Nephron progenitor cell (in vitro differentiated cells): Measurements from ENCODE around the gene RMI2.

ENCODE experiments used
- DNase-seq: peaks from one replicate; pipeline ENCODE4 v3.0.0; 2021
- H3K27ac Mint-ChIP-seq: 2 replicates; pipeline ENCODE4 v1.8.0; 2021; ENCODE audit warnings: mild to moderate bottlenecking, moderate library complexity, mixed read lengths
- H3K27me3 Mint-ChIP-seq: 2 replicates; pipeline ENCODE4 v1.8.0; 2021; ENCODE audit warnings: mild to moderate bottlenecking, low read depth, mixed read lengths; ENCODE audit not compliant: poor library complexity
- H3K36me3 Mint-ChIP-seq: 2 replicates; pipeline ENCODE4 v1.8.0; 2021; ENCODE audit warnings: low read depth, mixed read lengths
- H3K4me1 Mint-ChIP-seq: 2 replicates; pipeline ENCODE4 v1.8.0; 2021; ENCODE audit warnings: mixed read lengths
- H3K4me3 Mint-ChIP-seq: 2 replicates; pipeline ENCODE4 v1.8.0; 2021; ENCODE audit warnings: mild to moderate bottlenecking, moderate library complexity, mixed read lengths
- H3K9me3 Mint-ChIP-seq: 2 replicates; pipeline ENCODE4 v1.8.0; 2021; ENCODE audit warnings: mild to moderate bottlenecking, moderate library complexity, mixed read lengths
- CTCF ChIP-seq: fragments of 200-600 bp; sonication (generic); IDR thresholded peaks from 2 replicates; pipeline ENCODE4 v1.5.0; 2021; ENCODE audit warnings: antibody characterized with exemption

RMI2 gene

DNA sequence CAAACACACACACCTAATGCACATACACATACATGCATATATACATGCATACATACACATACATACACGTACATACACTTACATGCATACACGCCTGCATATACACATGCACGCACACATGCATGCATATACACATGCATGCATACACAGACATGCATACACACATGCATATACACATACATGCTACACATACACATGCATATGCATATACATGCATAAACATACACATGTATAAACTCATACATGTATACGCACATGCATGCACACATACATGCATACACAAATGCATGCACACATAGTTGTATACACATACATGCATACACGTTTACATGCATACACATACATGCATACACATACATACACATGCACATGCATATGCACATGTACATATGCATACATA, 23.6 kb upstream of the RMI2 start:
- H3K27ac Mint-ChIP-seq: no peak overlapping the region
- no peaks in the 10 kb centered on the region for H3K9me3 Mint-ChIP-seq
- no peaks in the 10 kb centered on the region for H3K36me3 Mint-ChIP-seq
- H3K4me1 Mint-ChIP-seq: peaks cover 29% of the 10 kb centered on the region
- no peak for TF ChIP-seq CTCF
- no peak overlapping the region for H3K4me3 Mint-ChIP-seq
- peaks cover 5% of the 10 kb centered on the region for H3K27me3 Mint-ChIP-seq
- no peak for DNase-seq

- H3K4me3 Mint-ChIP-seq: no peak overlapping the region
- no peak for DNase-seq
- H3K36me3 Mint-ChIP-seq: no peaks in the 10 kb centered on the region
- H3K27ac Mint-ChIP-seq: peak overlapping the region; percentile 83
- no peak for TF ChIP-seq CTCF
- H3K9me3 Mint-ChIP-seq: peaks cover 3% of the 10 kb centered on the region
- peaks cover 4% of the 10 kb centered on the region for H3K27me3 Mint-ChIP-seq
- H3K4me1 Mint-ChIP-seq: peaks cover 38% of the 10 kb centered on the region
These were observed 22.4 kb upstream of the RMI2 start for GRCh38 chr16:11322823-11323222.

GRCh38 chr16:11323551-11324336, 21.5 kb upstream of the RMI2 start:
- no peak overlapping the region for H3K4me3 Mint-ChIP-seq
- no peak for DNase-seq
- H3K36me3 Mint-ChIP-seq: no peaks in the 10 kb centered on the region
- H3K27ac Mint-ChIP-seq: no peak overlapping the region
- peaks cover 6% of the 10 kb centered on the region for H3K9me3 Mint-ChIP-seq
- peaks cover 9% of the 10 kb centered on the region for H3K27me3 Mint-ChIP-seq
- peaks cover 47% of the 10 kb centered on the region for H3K4me1 Mint-ChIP-seq
- no peak for TF ChIP-seq CTCF

GRCh38 chr16:11325404-11326083, 19.7 kb upstream of the RMI2 start:
- Mint-ChIP-seq H3K36me3 (no peaks in the 10 kb centered on the region), H3K4me3 (no peak overlapping the region), H3K27me3 (peaks cover 13% of the 10 kb centered on the region), H3K27ac (no peak overlapping the region), H3K9me3 (peaks cover 6% of the 10 kb centered on the region), H3K4me1 (peaks cover 64% of the 10 kb centered on the region)
- no peak for TF ChIP-seq CTCF
- DNase-seq: no peak

- no peaks in the 10 kb centered on the region for H3K36me3 Mint-ChIP-seq
- peaks cover 67% of the 10 kb centered on the region for H3K4me1 Mint-ChIP-seq
- H3K4me3 Mint-ChIP-seq: no peak overlapping the region
- H3K9me3 Mint-ChIP-seq: peaks cover 6% of the 10 kb centered on the region
- peaks cover 14% of the 10 kb centered on the region for H3K27me3 Mint-ChIP-seq
- H3K27ac Mint-ChIP-seq: peak overlapping the region; percentile 51
- no peak for DNase-seq
- no peak for TF ChIP-seq CTCF
These were observed 19.0 kb upstream of the RMI2 start for GRCh38 chr16:11326084-11326736.
